Large intestine (tissue), 12 donors: ENCODE results near the gene EVA1C. TPM values are rescaled to one million over a fixed set of nuclear protein-coding genes. Genes with fewer than 3 reads are reported as not detected.
"Not testable (repeated sequence)": the region's sequence is repeated elsewhere in the genome, so short reads cannot be mapped to it uniquely, and the experiment has no call there.

Experiments
- DNase-seq, 2 donors: peaks; one replicate each; pipeline versions ENCODE4 v3.0.0 to v3.0.0-alpha.2; 2013
- H3K27ac ChIP-seq: one replicate; pipeline ENCODE4 v1.5.1; 2013; ENCODE audit warnings: low read length
- H3K27me3 ChIP-seq: 2 replicates; pipeline ENCODE4 v1.6.1; 2013; ENCODE audit warnings: low read length; ENCODE audit not compliant: control insufficient read depth, insufficient read depth
- H3K36me3 ChIP-seq: 2 replicates; pipeline ENCODE4 v1.6.1; 2013; ENCODE audit warnings: low read length; ENCODE audit not compliant: control insufficient read depth, insufficient read depth
- H3K4me1 ChIP-seq: one replicate; pipeline ENCODE4 v1.6.1; 2013; ENCODE audit warnings: low read length; ENCODE audit not compliant: control insufficient read depth, insufficient read depth
- H3K4me3 ChIP-seq: one replicate; pipeline ENCODE4 v1.5.1; 2013; ENCODE audit warnings: low read length
- H3K9me3 ChIP-seq: one replicate; pipeline ENCODE4 v1.6.1; 2013; ENCODE audit warnings: mild to moderate bottlenecking, low read depth, low read length, moderate library complexity; ENCODE audit not compliant: control insufficient read depth
- WGBS: methylation state at CpG from one replicate; pipeline ENCODE4 v1.1.5; 2013; ENCODE audit warnings: low lambda C conversion rate; ENCODE audit not compliant: insufficient coverage; 5-methylcytosine and 5-hydroxymethylcytosine counted together
- long read RNA-seq, 11 donors: transcript quantifications; one replicate each; lab custom pipeline, GENCODE V29; 2026
- polyA plus RNA-seq: library from polyadenylated mRNA; unstranded; fragments of 120-200 nt; gene quantifications from one replicate; pipeline ENCODE4 v1.2.1, GENCODE V29; 2013

The EVA1C gene, protein sequence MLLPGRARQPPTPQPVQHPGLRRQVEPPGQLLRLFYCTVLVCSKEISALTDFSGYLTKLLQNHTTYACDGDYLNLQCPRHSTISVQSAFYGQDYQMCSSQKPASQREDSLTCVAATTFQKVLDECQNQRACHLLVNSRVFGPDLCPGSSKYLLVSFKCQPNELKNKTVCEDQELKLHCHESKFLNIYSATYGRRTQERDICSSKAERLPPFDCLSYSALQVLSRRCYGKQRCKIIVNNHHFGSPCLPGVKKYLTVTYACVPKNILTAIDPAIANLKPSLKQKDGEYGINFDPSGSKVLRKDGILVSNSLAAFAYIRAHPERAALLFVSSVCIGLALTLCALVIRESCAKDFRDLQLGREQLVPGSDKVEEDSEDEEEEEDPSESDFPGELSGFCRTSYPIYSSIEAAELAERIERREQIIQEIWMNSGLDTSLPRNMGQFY
- polyA plus RNA-seq: 2.0 TPM
- long read RNA-seq, donor 1: 0 reads
- long read RNA-seq, donor 2: 0 reads
- long read RNA-seq, donor 3: 0 reads
- long read RNA-seq, donor 4: 0 reads
- long read RNA-seq, donor 5: 0 reads
- long read RNA-seq, donor 6: 0 reads
- long read RNA-seq, donor 7: 0 reads
- long read RNA-seq, donor 8: 0 reads
- long read RNA-seq, donor 9: 0 reads
- long read RNA-seq, donor 10: 0 reads
- long read RNA-seq, donor 11, partial matches to known transcripts: 0 of 1 reads
- long read RNA-seq, donor 11, other reads (novel, unspliced or antisense): 0 of 1 reads

DNA sequence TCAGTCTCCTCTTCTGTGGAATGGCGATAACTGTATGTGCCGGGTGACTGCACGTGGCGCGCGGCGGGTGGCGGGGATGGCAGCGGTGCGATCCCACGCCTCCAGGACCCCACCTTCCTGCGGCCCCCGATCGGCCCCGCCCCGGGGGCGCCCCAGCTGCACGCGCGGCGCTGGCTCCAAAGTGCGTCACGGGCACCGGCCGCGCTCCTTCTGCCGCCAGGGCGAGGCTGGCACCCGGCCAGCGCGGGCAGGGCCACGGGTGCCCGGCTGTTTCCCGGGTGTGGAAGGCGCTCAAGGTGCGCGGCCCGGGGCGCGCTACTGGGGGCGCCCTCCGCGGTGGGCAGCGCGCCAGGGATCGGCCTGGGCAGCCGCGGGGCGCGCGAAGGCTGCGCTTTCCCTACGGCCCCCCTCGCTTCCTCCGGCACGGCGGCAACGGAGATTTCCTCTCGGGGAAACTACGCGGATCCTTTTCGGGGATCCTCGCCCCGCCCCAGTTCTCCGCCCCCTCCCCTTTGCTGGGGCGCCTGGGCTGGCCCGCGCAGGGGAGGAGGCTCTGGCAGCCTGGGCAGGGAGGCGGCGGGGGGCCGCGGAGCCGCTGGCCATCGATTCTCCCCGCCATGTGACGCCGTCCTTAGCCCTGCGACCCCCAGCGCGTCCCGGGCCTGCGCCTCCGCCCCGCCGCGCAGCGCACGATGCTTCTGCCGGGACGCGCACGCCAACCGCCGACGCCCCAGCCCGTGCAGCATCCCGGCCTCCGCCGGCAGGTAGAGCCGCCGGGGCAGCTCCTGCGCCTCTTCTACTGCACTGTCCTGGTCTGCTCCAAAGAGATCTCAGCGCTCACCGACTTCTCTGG is at the start of gene EVA1C:
Gene EVA1C, plus strand, starts transcription at position 545 of the 853 bp plus-strand sequence. Its CDS starts 148 bp downstream, at position 693.
- WGBS: no CpG with 5 or more reads among the region's 104 CpGs
- Histone ChIP-seq H3K36me3 (no peaks in the 10 kb centered on the region), H3K9me3 (no peaks in the 10 kb centered on the region), H3K27me3 (peaks cover 54% of the 10 kb centered on the region), H3K27ac (no peak within 1 kb of the TSS), H3K4me1 (peaks cover 9% of the 10 kb centered on the region), H3K4me3 (peak within 1 kb of the TSS; percentile 43)
- peak in 1 of 2 donors; percentile 62 for DNase-seq

DNA sequence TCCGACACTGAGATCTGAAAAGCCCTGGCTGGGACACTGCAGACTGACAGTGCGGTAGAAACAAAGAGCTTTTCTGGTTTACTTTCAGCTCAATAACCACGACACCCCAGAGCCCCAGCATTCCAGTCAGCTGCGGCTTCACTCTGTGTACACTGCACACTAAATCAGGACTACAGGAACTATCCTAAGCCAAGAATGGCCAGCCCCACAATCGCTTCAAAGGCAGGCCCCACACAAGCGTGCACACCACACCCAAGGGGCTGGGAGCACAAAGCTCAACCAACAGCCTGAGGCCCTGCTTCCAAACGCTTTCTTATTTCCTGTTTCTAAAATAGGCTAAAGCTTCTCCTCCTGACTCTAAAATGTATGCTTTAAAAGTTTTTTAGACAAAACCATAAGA is 48.1 kb upstream of the EVA1C start:
- DNase-seq: peak in 1 of 2 donors; percentile 9
- Histone ChIP-seq H3K9me3 (no peaks in the 10 kb centered on the region), H3K4me1 (no peaks in the 10 kb centered on the region), H3K36me3 (peaks cover 92% of the 10 kb centered on the region), H3K27ac (peak overlapping the region; percentile 46), H3K4me3 (no peak overlapping the region), H3K27me3 (no peaks in the 10 kb centered on the region)
- no CpG with 5 or more reads among the region's 7 CpGs for WGBS

DNA sequence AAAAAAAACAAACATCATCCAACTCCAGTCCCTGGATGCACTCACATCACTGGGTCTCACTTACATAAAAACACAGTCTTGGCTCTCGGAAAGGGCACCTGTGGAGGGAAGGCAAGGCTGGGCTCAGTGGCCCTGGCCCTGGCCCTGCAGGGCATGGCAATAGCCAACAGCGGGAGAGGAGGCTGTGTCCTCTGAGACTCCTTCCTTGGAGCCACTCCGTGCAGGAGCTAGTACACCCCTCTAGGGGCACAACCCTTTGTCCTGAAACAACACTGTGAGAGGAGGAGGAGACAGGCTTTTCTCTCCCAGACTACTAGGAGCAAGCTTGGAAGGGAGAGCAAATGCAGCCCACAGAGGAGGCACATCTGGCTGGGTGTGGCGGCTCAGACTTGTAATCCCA is 47.7 kb upstream of the EVA1C start:
- Histone ChIP-seq H3K27me3 (no peaks in the 10 kb centered on the region), H3K4me3 (no peak overlapping the region), H3K36me3 (peaks cover 90% of the 10 kb centered on the region), H3K9me3 (no peaks in the 10 kb centered on the region), H3K27ac (peak overlapping the region; percentile 46), H3K4me1 (no peaks in the 10 kb centered on the region)
- no peak for DNase-seq
- WGBS: no CpG with 5 or more reads among the region's 4 CpGs

DNA sequence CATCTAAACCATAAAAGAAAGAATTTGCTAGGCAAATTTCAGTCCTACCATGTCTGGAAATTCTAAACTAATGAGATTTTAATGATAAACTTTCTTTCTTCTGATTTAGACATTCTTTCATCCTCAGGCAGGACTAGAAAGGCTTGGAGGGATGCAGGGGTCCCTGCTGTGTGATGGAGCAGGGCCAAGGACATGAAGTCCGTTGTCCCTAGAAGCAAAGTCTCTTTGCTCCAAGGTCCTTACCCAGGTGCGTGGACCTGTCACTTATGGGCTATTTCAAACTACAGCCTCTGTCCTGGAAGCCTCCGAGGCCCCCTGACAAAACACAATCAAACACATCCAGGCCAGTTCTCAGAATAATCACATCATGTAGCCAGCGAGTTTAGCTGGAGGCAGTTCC is 46.3 kb upstream of the EVA1C start:
- H3K27ac ChIP-seq: no peak overlapping the region
- H3K27me3 ChIP-seq: no peaks in the 10 kb centered on the region
- DNase-seq: no peak
- H3K9me3 ChIP-seq: no peaks in the 10 kb centered on the region
- H3K36me3 ChIP-seq: peaks cover 89% of the 10 kb centered on the region
- no peak overlapping the region for H3K4me3 ChIP-seq
- no CpG with 5 or more reads among the region's 4 CpGs for WGBS
- H3K4me1 ChIP-seq: no peaks in the 10 kb centered on the region

DNA sequence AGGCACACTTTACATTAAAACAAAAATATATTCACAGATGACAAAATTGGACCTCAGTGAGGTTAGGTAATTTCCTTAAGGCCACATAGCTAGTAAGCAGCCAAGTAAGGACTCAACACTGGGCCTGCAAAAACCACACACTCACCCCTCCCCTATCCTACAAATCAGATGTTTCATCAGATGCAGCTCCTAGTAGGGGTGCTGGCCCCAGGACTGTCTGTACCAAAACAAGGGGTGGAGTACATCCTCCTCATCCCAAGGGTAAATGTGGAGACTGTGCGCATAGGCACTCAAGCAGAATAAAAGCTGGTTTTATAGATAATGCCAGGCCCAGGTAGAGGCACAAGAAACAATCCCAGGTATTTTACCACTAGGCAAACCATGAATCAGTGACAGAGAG is 45.3 kb upstream of the EVA1C start:
- DNase-seq: no peak
- no CpG with 5 or more reads among the region's 1 CpG for WGBS
- no peak overlapping the region for H3K4me3 ChIP-seq
- no peaks in the 10 kb centered on the region for H3K27me3 ChIP-seq
- peaks cover 87% of the 10 kb centered on the region for H3K36me3 ChIP-seq
- H3K4me1 ChIP-seq: no peaks in the 10 kb centered on the region
- no peaks in the 10 kb centered on the region for H3K9me3 ChIP-seq
- H3K27ac ChIP-seq: no peak overlapping the region

DNA sequence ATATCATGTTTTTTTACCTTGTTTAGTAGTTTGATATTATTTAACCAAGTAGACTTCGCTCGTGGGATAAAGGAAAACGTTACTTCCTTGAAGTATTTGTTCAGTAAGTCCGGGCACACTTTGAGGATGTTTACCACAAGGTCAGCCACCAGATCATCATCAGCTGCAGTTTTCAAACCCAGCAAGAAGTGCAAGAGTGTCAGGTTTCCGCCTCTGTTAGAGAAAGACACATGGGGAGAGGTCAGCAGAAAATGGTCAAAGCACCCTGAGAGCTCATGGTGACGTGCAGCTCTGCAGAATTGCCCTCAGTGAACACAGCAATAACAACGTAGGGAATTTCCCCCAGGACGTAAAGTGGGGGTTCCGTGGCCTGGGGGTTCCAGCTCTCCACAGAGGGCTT is 44.1 kb upstream of the EVA1C start:
- Histone ChIP-seq H3K9me3 (no peaks in the 10 kb centered on the region), H3K36me3 (peaks cover 82% of the 10 kb centered on the region), H3K27ac (no peak overlapping the region), H3K27me3 (no peaks in the 10 kb centered on the region), H3K4me1 (no peaks in the 10 kb centered on the region), H3K4me3 (no peak overlapping the region)
- WGBS: 67% methylated on average over 4 of the region's 9 CpGs
- no peak for DNase-seq

DNA sequence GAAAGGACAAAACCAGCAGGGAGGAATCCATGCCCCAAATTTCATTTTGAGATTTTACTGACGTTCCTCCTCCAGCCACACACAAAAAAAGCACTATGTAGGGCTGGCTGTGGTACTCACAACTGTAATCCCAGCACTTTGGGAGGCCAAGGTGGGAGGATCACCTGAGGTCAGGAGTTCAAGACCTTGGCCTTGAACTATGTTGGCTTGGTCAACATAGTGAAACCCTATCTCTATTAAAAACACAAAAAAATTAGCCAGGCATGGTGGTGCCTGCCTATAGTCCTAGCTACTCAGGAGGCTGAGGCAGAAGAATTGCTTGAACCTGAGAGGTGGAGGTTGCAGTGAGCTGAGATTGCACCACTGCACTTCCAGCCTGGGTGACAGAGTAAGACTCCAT is 43.5 kb upstream of the EVA1C start:
- not testable (repeated sequence) for H3K27ac ChIP-seq

DNA sequence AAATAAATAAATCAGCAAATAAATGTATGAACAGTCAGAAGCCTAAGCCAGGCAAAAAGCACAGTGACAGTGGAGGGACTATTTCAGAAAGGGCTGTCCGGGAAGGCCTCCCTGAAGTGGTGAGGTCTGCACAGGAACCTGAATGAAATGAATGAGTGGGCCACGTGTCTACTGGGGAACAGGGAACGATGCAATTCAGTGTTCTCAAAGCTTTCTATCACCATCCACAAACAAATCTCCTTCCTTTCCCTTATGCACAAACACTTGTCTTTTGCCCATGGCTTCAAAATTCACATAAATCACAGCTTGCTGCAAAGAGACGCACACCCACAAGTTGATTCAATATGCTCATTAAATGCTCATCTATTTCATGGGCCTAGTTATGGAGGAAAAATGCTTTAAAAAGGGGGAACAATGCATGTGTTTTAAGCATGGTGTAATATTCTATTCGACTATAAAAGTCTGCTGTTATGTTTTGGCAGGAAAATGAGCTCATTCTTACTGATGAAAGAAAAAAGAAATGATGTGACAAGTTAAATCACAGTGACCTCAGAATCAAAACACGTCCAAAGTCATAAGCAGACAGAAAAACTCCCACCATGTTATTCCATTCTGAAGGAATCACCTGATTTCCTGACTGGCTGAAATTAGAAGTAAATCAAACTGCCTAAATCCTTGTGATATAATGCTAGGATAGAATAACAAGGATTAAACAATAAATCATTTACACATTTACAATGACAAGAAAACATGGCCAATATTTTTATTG is 41.3 kb upstream of the EVA1C start:
- Histone ChIP-seq H3K27me3 (no peaks in the 10 kb centered on the region), H3K36me3 (peaks cover 72% of the 10 kb centered on the region), H3K27ac (no peak overlapping the region), H3K4me1 (no peaks in the 10 kb centered on the region), H3K4me3 (no peak overlapping the region), H3K9me3 (no peaks in the 10 kb centered on the region)
- 100% methylated on average over 1 of the region's 6 CpGs for WGBS
- DNase-seq: no peak

More for the DNA sequence above, 43.5 kb upstream of the EVA1C start:
- not testable (repeated sequence) for H3K4me3 ChIP-seq, H3K4me1 ChIP-seq, H3K9me3 ChIP-seq, DNase-seq, H3K27me3 ChIP-seq
- WGBS: no CpG with 5 or more reads among the region's 1 CpG
- H3K36me3 ChIP-seq: peaks cover 79% of the 10 kb centered on the region

DNA sequence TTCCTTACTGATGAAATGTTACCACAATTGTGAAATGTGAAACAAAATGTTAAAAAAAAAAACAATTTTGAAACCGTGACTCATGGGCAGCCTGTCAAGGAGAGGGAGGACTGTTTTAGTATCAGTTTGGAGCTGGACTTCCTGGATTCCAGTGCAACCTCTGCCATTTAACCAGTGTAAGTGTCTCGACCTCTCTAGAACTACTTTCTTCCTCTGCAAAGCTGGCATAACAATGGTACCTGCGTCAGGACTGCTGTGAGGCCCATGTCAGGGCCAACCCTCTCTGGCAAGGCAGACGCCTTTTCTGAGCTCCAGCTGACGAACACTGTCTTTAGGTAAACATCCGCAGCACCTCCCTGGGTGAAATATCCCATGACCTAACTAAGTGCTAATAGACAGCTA is 40.6 kb upstream of the EVA1C start:
- Histone ChIP-seq H3K9me3 (no peaks in the 10 kb centered on the region), H3K36me3 (peaks cover 69% of the 10 kb centered on the region), H3K4me3 (no peak overlapping the region), H3K27ac (no peak overlapping the region), H3K27me3 (no peaks in the 10 kb centered on the region), H3K4me1 (no peaks in the 10 kb centered on the region)
- no peak for DNase-seq
- no CpG with 5 or more reads among the region's 6 CpGs for WGBS
